SH-SY5Y (cell line): ENCODE data around the gene TNNC2.

Experiments used
- GATA2 ChIP-seq: IDR thresholded peaks from 2 replicates; pipeline ENCODE4 v1.6.1; 2011; ENCODE audit warnings: mild to moderate bottlenecking, low read depth, low read length
- GATA3 ChIP-seq: IDR thresholded peaks from 2 replicates; pipeline ENCODE4 v1.6.1; 2011; ENCODE audit warnings: low read depth, mild to moderate bottlenecking, low read length, moderate library complexity

DNA sequence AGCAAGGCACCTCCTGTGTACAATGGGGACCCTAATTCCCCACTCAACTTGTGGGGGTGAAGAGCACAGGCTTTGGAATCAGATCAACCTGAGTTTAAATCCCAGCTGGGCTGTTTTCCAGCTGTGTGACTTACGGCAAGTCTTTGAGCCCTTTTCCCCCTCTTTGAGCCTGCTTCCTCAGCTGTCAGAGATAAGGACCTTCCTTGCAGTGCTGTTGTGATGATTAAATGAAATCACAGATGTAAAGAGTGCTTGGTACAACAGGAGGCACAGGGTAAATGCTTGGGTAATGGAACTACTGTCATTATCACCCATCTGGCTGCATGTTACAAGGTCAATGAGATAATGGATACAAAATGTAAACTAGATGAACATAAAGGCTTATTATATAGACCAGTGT is 9.7 kb upstream of the TNNC2 start:
- TF ChIP-seq GATA3 (no peak), GATA2 (peak; percentile 52)
